ENCODE results near the gene FAF1. TPM values are rescaled to one million over a fixed set of nuclear protein-coding genes. Genes with fewer than 3 reads are reported as not detected.

The FAF1 gene
- total and polyA plus RNA-seq, 2 of the 8 experiments (the other 6 are each of a cell fraction or from before 2014, with no cell fraction given): 10.8 to 65.9 TPM

DNA sequence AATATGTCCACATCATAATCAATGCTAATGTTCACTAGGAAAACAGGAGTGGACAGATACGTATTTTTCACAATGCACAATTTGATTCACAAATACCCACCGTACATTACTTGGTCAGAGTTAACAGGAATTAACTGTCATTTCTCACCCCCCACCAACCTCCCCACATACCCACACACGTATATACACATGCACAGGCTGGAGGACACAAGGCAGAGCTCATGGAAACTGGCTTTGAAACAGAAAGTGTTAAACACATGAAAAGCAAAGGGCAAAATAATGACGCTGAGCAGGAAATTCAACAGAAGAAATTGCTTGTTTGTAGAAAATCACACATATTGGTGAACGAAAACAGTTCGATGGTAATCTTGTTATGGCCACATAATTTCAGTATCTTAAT is 348.4 kb downstream of the FAF1 start (continued):
- TF ChIP-seq, protein P1, sequence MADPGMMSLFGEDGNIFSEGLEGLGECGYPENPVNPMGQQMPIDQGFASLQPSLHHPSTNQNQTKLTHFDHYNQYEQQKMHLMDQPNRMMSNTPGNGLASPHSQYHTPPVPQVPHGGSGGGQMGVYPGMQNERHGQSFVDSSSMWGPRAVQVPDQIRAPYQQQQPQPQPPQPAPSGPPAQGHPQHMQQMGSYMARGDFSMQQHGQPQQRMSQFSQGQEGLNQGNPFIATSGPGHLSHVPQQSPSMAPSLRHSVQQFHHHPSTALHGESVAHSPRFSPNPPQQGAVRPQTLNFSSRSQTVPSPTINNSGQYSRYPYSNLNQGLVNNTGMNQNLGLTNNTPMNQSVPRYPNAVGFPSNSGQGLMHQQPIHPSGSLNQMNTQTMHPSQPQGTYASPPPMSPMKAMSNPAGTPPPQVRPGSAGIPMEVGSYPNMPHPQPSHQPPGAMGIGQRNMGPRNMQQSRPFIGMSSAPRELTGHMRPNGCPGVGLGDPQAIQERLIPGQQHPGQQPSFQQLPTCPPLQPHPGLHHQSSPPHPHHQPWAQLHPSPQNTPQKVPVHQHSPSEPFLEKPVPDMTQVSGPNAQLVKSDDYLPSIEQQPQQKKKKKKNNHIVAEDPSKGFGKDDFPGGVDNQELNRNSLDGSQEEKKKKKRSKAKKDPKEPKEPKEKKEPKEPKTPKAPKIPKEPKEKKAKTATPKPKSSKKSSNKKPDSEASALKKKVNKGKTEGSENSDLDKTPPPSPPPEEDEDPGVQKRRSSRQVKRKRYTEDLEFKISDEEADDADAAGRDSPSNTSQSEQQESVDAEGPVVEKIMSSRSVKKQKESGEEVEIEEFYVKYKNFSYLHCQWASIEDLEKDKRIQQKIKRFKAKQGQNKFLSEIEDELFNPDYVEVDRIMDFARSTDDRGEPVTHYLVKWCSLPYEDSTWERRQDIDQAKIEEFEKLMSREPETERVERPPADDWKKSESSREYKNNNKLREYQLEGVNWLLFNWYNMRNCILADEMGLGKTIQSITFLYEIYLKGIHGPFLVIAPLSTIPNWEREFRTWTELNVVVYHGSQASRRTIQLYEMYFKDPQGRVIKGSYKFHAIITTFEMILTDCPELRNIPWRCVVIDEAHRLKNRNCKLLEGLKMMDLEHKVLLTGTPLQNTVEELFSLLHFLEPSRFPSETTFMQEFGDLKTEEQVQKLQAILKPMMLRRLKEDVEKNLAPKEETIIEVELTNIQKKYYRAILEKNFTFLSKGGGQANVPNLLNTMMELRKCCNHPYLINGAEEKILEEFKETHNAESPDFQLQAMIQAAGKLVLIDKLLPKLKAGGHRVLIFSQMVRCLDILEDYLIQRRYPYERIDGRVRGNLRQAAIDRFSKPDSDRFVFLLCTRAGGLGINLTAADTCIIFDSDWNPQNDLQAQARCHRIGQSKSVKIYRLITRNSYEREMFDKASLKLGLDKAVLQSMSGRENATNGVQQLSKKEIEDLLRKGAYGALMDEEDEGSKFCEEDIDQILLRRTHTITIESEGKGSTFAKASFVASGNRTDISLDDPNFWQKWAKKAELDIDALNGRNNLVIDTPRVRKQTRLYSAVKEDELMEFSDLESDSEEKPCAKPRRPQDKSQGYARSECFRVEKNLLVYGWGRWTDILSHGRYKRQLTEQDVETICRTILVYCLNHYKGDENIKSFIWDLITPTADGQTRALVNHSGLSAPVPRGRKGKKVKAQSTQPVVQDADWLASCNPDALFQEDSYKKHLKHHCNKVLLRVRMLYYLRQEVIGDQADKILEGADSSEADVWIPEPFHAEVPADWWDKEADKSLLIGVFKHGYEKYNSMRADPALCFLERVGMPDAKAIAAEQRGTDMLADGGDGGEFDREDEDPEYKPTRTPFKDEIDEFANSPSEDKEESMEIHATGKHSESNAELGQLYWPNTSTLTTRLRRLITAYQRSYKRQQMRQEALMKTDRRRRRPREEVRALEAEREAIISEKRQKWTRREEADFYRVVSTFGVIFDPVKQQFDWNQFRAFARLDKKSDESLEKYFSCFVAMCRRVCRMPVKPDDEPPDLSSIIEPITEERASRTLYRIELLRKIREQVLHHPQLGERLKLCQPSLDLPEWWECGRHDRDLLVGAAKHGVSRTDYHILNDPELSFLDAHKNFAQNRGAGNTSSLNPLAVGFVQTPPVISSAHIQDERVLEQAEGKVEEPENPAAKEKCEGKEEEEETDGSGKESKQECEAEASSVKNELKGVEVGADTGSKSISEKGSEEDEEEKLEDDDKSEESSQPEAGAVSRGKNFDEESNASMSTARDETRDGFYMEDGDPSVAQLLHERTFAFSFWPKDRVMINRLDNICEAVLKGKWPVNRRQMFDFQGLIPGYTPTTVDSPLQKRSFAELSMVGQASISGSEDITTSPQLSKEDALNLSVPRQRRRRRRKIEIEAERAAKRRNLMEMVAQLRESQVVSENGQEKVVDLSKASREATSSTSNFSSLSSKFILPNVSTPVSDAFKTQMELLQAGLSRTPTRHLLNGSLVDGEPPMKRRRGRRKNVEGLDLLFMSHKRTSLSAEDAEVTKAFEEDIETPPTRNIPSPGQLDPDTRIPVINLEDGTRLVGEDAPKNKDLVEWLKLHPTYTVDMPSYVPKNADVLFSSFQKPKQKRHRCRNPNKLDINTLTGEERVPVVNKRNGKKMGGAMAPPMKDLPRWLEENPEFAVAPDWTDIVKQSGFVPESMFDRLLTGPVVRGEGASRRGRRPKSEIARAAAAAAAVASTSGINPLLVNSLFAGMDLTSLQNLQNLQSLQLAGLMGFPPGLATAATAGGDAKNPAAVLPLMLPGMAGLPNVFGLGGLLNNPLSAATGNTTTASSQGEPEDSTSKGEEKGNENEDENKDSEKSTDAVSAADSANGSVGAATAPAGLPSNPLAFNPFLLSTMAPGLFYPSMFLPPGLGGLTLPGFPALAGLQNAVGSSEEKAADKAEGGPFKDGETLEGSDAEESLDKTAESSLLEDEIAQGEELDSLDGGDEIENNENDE (IDR thresholded peaks at IDR 0.05; ENCODE audit: insufficient replicate concordance, low read length): no peak

Measured in H1 (cell line).